Stimulated activated CD4-positive, alpha-beta T cell treated with anti-CD3 and anti-CD28 coated beads, Interleukin-4, amount 100 ng/mL, for 4 hours (primary cell): ENCODE measurements around the gene MAML3.

Source experiments
- DNase-seq, 2 experiments: peaks; one replicate each; pipeline ENCODE4 v3.0.0-alpha.2; 2020

Gene MAML3

DNA sequence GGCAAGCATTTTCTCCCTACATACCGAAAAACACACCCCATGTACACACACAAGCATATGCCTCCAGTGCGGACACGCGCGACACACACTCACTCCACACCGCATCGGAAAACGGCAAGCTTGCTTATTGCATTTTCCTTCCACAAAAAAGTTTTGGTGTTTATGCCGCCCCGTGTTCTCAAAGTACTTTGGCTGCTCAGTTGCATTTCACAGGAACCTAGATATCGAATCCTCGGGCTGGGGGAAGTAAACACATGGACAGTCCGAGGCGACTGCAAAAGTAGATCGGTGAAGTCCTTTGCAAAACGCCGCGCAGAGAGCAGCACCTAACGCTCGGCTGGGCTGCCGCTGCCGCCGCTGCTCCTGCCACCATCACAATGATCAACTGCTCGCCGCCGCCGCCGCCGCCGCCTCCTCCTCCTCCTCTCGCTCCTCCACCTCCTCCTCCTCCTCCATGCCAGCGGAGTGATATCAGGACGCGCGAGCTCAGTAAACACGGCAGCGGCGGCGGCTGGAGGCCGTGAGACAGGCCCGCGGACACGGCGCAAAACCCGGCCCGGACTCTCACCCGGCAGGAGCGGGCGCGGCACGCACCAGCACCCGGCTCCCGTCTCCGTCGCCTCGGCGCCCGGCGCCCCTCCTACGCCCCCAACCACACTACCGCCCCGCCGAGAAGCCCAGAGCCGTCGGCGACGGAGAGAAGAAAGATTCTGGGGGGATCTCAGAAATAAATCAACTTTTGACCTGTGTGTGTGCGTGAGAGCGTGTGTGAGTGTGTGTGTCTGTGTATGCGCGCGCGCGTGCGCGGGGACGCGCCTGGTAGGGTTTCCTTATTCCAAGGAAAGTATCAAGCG is at the start of gene MAML3:
MAML3 (minus strand) TSS at position 467 of the 854 bp plus-strand sequence. CDS start 857 bp downstream, outside the sequence.
- DNase-seq, result peak; percentile 73 to 85

DNA sequence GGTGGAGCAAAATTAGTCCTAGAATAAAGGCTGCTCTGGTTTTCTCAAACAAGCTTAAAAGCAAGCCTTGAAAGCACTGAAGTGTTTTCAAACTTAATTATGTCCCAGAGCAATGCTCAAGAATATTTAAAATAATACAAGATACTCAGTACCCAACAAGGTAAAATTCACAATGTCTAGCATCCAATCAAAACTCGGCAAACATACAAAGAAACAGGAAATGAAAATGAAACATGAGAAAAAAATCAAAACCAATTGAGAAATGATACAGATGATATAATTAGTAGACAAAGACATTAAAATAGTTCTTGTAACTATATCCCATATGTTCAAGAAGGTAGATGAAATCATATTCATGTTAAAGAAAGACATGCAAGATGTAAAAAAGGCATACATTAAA is 45.0 kb upstream of the MAML3 start:
- no peak for DNase-seq

DNA sequence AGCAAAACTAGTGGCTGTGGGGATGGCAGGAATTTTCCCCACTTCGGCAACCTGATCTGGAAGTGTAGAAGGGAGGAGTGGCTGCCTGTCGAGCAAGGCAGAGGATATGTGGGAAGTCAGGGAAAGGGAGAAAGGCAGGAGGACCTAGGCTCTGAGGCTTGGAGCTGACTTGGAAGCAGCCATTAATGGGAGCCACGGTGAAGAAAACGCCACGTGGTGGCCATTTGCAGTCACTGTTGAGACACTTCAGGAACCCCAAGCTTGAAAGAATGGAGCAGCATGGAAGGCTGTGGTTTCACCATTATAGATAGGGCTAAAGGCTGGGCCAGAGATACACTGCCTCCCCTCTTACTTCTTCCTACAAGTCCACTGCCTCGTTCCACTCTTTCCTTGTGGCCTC is 41.8 kb upstream of the MAML3 start:
- DNase-seq, result no peak

DNA sequence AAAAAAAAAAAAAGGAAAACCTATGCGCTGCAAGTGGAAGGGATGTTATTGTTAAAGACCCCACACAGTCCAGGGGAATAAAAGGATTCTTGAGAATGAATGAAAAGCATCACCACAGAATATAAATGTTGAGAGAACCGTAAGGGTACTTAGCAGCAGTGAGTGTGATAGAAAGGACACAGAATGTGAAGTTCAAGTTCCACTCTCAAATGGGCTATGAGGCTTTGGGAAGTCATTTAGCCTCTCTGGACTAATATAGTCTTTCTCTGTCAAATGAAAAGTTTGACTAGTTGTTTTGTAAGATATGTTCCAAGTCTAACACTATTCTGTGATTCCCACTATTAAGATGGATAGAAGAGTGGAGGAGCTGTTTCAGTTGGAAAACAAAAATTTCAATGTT is 35.8 kb upstream of the MAML3 start:
- DNase-seq, result no peak

DNA sequence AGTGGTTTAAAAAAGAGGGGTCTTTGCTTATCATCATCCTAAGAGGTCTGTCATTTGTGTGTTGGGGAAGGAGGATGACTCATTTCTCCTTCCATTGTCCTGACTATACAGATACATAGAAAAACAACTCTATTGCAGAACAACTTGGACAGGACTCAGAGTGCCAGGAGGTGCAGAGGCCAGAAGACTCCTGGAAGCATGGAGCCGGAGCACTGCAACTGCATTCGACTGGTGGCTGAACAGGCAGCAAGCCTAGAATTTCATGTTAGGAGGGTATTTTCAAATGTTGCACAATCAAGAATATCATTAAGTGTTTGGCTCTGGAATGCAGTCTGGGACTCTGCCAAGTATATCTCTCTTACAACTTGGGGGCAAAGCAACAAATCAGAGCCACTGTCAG is 35.0 kb upstream of the MAML3 start:
- no peak for DNase-seq

DNA sequence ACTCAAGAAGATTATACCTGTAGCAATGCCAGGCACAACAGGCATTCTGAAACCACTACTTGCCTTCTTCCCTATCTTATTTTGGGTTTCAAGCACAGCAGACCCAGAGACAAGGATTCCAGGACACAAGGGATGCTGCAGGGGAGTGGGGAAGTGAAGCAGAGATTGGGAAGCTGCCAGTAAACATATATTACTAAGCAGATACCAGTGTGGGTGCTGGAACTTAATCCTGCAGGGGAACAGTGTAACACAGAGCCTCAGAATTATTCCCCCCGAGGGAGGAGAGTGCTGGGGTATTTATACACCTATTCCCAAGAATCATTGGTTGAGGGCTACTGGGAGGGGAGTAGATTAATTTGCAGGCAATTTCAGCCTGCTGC is 33.3 kb upstream of the MAML3 start:
- no peak for DNase-seq

DNA sequence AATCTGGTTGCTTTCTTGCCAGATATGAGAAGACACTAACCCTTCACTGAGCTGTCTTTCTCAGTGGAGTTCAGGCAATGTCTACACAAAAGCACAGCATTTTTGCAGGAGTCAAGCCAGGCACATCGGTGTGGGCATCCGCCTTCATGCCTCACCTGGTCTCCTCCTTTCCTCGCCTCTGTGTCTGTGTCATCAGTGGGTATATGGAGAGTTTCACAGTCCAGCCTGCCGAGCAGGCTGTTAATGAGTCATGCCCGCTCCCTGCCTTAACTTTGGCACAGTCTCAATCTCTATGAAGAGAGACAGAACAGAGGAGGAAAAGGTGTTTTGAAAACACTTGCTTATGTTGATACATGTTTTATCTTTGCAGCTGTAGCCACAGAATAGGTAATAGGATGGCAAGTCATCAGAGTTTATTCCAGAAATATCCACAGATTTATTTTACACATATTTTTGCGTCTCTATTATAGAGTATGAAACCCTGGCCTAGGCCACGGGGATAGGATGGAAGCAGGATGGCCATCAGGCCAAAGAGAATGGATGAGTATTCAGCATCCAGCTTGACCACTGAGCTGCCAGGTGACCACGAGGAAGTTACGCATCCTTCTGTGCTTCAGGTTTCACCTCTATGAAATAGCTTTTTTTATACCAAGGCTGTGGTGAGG is 32.8 kb upstream of the MAML3 start:
- DNase-seq, result no peak

DNA sequence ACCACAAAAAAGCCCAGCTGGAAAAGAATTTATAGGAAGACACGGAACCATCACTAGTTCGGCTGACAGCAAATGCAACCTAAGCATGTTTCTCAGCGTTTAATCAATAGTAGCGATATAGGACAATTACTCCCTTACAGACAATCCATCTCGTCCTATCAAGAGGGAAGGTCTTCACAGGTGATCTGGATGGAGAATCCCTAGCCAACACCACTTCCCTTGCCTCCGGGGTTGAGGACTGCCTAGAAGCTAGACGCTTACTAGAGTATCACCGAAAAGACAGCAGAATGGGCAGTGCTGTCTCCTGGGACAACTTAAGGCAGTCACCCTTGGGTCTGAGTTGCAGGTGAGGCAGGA is 32.1 kb upstream of the MAML3 start:
- no peak for DNase-seq

DNA sequence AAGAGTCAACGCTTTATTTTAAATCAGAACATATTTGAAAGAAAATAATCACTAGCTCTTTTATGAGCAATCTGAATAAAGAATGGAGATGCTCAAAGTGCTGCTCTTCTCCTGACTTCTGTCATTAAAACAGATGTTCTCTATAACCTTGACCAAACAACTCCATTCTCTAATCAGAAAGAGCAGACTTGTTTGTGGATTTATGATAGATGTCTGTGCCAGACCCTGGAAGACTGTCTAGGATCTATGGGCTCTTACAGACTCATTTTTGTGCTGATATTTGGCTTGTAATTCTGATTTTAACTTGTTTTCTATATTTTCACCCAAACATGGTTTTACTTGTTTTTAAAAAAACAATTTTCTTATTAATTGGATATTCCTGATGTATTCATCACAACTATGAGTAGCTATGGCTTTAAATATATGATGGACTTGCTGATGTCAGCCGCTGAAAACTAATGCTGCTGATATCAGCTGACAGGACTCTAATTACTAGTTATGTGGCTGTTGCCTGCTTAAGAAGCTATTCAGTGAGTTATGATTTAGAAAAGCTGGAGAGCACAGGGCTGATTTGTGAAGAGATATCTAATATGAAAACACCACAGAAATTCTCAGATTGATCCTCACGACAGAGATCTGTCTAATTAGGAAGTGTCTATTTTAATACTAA is 31.6 kb upstream of the MAML3 start:
- no peak for DNase-seq

DNA sequence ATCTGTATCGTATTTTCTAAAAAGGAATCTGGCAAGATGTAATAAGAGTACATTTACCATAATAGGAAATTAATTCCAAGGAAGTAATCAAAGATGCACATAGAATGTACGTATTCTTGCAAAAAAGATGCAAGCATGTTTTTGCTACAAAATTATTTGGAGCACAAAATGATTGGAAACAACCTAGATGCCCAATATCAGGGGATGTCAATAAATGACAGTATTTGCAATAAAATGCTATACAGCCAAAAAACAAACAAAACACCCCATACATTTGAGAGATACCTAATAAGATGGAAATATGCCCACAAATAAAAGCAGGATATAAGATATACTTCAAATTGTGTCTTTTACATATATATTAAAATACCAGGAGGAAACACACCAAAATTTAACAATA is 29.3 kb upstream of the MAML3 start:
- no peak for DNase-seq

DNA sequence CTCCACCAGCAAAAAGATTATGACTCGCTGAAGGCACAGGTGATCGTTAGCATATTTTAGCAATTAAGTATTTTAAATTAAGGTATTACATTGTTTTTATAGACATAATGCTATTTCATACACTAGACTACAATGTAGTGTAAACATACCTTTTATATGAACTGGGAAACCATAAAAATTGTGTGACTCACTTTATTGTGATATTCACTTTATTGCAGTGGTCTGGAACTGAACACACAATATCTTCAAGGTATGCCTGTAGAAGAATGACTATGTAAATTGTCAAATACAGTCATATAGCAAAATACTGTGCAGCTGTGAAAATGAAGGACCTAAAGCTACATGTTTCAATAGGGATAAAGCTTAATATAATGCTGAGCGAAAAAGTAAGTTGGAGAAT is 26.6 kb upstream of the MAML3 start:
- no peak for DNase-seq

DNA sequence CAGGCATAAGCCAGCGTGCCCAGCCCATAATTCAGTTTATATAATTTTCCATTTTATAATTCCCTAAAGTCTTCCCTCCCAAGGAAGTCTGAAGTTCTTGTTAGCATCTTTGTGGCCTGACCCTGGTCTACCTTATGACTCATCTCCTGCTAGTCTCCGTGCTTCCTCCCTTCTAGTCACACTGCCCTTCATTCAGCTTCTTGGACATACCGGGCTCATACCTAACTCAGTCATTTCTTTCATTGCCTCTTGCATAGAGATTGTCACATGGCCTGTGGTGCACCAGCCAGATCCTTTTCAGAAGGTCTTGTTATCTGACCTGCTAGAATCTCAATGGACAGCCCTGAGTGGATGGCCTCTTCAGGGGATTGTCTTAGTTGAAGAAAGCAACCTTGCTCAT is 22.8 kb upstream of the MAML3 start:
- no peak for DNase-seq

DNA sequence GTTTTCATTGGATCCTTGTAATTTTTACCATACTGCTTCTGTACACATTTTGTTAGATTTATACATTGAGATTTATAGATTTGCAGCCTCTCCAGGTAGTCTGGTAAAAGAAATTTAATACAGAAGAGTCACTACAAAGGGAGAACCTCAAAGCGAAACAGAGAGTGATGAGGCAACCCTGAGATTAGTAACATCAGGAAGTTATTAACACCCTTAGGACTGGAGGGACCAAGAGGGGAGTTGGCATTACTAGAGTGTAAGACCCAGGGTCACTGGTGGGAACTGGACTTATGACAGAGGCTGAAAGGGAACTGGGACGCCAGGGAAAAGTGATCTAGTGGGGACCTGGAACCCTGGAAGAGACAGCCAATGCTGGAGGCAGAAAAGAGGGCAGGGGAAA is 20.6 kb upstream of the MAML3 start:
- DNase-seq, result no peak

DNA sequence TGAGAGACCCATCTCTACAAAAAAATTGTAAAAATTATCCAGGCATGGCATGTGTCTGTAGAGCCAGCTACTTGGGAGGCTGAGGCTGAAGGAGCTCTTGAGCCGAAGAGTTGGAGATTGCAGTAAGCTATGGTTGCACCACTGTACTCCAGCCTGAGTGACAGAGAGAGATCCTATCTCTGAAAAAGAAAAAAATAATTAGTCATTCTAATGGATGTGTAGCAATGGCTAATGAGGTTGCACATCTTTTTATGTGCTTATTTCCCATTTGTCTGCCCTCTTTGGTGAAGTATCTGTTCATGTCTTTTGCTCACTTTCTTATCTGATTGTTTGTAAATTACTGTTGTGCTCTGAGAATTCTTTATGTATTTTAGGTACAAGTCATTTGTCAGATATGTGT is 19.0 kb upstream of the MAML3 start:
- no peak for DNase-seq

DNA sequence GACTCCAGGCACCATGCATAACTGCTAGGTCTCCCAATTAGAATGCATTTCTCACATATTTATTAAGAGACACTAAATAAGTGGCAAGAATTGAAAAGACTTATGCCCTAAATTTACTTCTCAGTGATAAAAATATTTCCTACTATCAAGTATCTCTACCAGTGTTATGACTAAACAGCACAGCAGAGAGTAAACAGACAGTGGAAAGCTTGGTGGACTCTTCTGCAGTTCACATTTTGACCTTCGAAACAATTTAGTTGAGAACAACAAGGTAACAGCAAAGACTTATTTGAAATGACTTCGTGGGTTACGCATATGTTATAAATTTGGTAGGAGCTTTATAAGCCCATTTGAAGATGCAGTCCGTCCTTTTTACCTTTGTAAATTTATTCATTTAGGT is 16.3 kb upstream of the MAML3 start:
- no peak for DNase-seq

DNA sequence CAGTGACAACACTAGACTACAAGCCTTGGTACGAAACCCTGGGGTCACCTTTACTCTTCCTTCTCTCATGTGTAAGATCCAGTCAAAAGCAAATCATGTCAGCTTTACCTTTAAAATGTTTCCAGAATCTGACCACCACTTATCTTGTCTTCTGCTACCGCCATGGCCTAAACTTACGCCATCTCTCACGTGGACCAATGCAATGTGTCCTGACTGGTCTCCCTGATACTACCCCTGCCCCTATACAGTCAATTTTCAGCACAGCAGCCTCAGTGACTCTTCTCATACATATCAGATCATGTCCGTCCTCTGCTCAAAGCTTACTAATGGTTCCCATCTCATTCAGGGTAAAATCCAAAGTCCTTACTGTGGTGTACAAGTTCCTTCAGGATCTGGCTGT is 15.0 kb upstream of the MAML3 start:
- DNase-seq, result no peak

DNA sequence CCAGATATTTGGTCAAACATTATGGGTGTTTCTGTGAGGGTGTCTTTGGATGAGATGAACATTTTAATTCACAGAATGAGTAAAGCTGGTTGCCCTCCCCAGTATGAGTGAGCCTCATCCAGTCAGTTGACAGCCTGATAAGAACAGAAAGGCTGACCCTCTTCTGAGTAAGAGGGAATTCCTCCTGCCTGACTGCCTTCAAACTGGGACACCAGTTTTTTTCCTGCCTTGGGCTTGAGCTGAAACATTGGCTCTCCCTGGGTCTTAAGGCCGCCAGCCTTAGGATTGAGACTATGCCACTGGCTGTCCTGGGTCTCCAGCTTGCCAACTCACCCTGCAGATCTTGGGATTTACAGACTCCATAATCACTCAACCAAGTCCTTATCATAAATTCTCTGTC is 14.5 kb upstream of the MAML3 start:
- DNase-seq, result no peak

DNA sequence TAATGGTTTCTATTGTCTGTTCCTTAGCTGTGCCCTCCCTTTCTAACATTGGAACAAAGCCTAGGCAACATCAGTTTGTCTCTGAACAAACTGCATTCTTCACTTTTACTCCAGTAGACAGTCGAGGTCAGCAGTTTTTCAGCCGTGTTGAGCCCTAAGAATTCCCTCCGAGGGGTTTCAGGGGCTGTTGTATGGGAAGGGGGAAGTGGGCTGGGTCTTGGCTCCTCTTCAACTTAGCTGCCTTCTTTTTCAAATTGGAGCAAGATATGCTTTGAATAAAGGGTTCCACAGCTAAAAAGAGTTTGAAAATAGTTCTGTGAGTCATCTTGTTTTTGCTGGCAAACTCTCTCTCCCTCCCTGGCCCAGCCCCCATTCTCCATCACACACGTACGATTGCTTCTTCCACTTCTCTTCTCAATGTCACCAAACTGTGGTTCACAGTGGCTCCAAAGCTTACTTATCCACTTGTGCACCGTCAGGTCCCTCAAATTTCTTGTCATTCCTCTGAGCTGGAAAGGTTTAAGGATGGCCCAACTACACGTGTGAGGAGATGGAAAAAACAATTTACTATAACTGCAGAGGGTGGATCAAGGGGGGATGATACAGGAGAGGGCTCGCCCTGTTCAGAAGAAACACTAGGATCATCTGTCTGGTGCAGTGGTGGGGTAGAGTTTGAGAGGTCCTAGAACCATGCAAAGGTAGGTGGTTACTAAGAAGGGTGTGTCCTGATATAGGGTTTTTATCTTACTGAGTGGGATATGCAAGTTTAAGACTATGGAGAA is 9.2 kb upstream of the MAML3 start:
- DNase-seq, result no peak

DNA sequence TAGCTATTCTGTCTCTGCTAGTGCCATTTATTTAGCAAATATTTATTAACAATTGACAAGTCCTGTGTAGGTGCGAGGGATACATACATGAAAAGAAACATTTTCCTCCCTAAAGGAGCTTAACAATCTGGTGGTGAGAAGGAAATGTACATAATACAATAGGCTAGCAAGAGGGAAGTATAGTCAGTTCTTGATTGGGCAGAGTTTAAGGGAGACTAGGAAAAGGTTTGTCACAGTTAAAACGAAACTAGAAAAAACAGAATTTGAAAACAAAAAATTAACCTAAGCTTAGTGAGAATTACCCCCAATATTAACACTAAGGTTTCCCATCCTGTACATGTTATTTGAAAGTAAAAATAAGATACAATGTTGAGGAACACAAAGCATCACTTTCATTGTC is 8.6 kb upstream of the MAML3 start:
- DNase-seq, result no peak

DNA sequence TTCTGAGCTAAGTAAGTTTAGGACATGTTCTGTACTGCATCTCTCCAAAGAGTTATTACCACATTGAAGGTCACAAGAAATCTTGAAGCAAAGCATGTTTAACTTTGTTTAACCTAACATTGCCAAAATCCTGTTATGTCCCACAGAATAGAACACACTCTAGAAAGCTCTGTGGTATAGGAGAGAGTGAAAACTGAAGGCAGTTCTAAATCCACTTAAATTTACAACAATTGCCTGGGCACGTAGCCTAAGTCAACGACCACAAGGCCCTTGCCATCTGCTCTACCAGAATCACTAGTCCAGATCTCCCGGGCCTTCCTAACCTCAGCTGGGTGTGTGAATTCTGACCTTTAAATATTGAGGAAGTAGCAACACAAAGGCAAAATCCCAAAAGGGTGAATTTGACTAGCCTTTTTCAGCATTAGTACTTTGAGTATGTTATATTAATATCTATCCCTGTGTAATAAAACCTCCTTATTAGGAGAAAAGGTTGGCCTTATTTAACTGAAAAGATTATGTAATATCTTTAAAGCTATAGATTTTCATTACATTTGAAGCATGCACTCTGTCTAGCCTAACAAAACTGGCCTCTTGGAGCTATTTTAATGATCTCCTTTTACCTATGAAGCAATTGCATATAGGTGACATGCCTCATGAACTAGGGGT is 4.5 kb upstream of the MAML3 start:
- DNase-seq, result no peak

DNA sequence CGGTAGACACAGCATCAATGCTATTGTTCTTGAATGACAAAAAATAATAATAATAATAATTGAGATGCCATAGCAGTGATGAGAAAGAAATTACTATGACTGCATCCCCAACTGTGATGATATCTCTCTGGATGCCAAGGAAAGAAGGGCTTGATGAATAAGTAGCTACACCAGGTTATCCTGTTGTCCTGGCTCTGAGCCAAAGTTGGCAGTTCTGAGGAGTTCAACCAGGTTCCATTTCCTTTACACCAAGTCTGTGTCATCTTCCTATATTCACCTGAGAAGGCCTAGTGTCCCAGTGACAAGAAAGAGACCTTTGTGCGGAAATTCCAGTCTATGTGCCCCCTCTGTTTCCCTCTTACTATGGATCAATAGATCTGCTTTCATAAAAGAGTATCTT is 3.4 kb upstream of the MAML3 start:
- DNase-seq, result no peak

DNA sequence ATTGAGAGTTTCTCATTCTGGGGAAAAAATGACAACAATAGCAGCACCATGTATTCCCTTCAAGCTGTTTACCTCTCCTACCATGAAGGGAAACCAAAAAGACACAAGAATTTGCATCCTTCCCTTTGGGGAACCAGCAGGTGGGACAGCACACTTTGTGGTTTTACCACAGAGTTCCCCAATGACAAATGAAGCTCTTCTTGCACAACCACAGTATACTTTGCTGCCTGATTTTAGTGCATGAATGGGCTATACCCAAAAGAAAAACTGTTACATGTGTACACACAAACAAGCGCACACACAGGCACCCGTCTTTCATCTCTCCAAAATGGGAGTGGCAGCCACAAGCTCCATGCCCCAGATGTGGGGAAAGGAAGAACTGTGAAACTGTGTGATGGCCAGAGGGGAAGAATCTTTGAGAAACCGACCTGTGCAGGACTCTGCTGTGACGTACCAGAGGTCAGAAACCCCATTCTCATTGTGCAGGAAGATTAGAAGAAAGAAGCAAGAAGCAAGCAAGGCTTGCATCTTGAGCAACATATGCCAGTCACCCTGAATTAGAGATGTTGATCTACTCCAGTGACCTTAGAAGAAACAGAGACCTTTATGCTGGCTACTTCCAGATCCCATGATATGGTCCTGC is 2.7 kb upstream of the MAML3 start:
- peak in 1 of 2 experiments; percentile 55 for DNase-seq

DNA sequence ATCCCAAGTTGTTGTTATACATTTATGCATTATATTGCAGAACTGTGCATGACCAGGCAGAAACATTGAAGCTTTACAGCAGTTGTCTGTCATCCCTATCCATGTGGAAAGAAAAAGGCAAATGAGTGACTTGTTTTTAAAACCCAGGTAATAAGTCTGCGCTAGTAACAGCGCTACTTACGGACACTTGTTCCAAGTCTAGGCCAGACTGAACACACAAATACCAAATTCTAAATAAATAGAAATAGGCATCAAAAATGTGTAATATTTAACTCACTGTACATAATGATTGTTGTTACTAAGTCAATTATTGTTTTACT is 548 bp upstream of the MAML3 start:
- DNase-seq, result no peak
